ENCODE data around the gene TTC3.
"Not testable (repeated sequence)": the region's sequence is repeated elsewhere in the genome, so short reads cannot be mapped to it uniquely, and the experiment has no call there.

The TTC3 gene

GRCh38 chr21:37093977-37094376 lies 20.9 kb downstream of the TTC3 start:
- Mint-ChIP-seq H3K27me3 (no peaks in the 10 kb centered on the region), H3K4me3 (no peak overlapping the region), H3K27ac (no peak overlapping the region)

GRCh38 chr21:37095821-37096220 lies 22.8 kb downstream of the TTC3 start:
- no peaks in the 10 kb centered on the region for H3K4me1 Mint-ChIP-seq (ENCODE audit: low read depth)
- DNase-seq, result no peak
- H3K4me3 Mint-ChIP-seq, result no peak overlapping the region
- H3K27me3 Mint-ChIP-seq, result no peaks in the 10 kb centered on the region
- H3K27ac Mint-ChIP-seq, result no peak overlapping the region
- no peaks in the 10 kb centered on the region for H3K9me3 Mint-ChIP-seq
- peaks cover 80% of the 10 kb centered on the region for H3K36me3 Mint-ChIP-seq (ENCODE audit: low read depth)

More at GRCh38 chr21:37093977-37094376, 20.9 kb downstream of the TTC3 start:
- peaks cover 2% of the 10 kb centered on the region for H3K4me1 Mint-ChIP-seq (ENCODE audit: low read depth)
- H3K9me3 Mint-ChIP-seq, result no peaks in the 10 kb centered on the region
- H3K36me3 Mint-ChIP-seq (ENCODE audit: low read depth), result peaks cover 74% of the 10 kb centered on the region
- no peak for DNase-seq

- DNase-seq, result no peak
- H3K27me3 Mint-ChIP-seq, result no peaks in the 10 kb centered on the region
- no peaks in the 10 kb centered on the region for H3K4me1 Mint-ChIP-seq (ENCODE audit: low read depth)
- no peaks in the 10 kb centered on the region for H3K9me3 Mint-ChIP-seq
- H3K36me3 Mint-ChIP-seq (ENCODE audit: low read depth), result peaks cover 71% of the 10 kb centered on the region
- no peak overlapping the region for H3K27ac Mint-ChIP-seq
- no peak overlapping the region for H3K4me3 Mint-ChIP-seq
These were observed 25.7 kb downstream of the TTC3 start for GRCh38 chr21:37098751-37099150.

- Mint-ChIP-seq H3K36me3 (ENCODE audit: low read depth) (peaks cover 64% of the 10 kb centered on the region), H3K27ac (no peak overlapping the region), H3K9me3 (no peaks in the 10 kb centered on the region), H3K4me3 (no peak overlapping the region), H3K27me3 (no peaks in the 10 kb centered on the region), H3K4me1 (ENCODE audit: low read depth) (peaks cover 3% of the 10 kb centered on the region)
- no peak for DNase-seq
These were observed 27.3 kb downstream of the TTC3 start for GRCh38 chr21:37100316-37100715.

GRCh38 chr21:37101384-37101783 lies 28.3 kb downstream of the TTC3 start:
- Mint-ChIP-seq H3K4me1 (ENCODE audit: low read depth) (peaks cover 7% of the 10 kb centered on the region), H3K27me3 (no peaks in the 10 kb centered on the region), H3K27ac (no peak overlapping the region), H3K9me3 (no peaks in the 10 kb centered on the region), H3K4me3 (no peak overlapping the region), H3K36me3 (ENCODE audit: low read depth) (peaks cover 59% of the 10 kb centered on the region)
- no peak for DNase-seq

GRCh38 chr21:37102746-37103145 lies 29.7 kb downstream of the TTC3 start:
- peaks cover 57% of the 10 kb centered on the region for H3K36me3 Mint-ChIP-seq (ENCODE audit: low read depth)
- not testable (repeated sequence) for H3K4me1 Mint-ChIP-seq (ENCODE audit: low read depth); DNase-seq; H3K27me3 Mint-ChIP-seq; H3K4me3 Mint-ChIP-seq; H3K9me3 Mint-ChIP-seq; H3K27ac Mint-ChIP-seq

GRCh38 chr21:37106998-37107397 lies 33.9 kb downstream of the TTC3 start:
- peaks cover 7% of the 10 kb centered on the region for H3K4me1 Mint-ChIP-seq (ENCODE audit: low read depth)
- H3K36me3 Mint-ChIP-seq (ENCODE audit: low read depth), result peaks cover 57% of the 10 kb centered on the region
- H3K27ac Mint-ChIP-seq, result no peak overlapping the region
- peaks cover 6% of the 10 kb centered on the region for H3K9me3 Mint-ChIP-seq
- no peak for DNase-seq
- H3K4me3 Mint-ChIP-seq, result no peak overlapping the region
- H3K27me3 Mint-ChIP-seq, result no peaks in the 10 kb centered on the region

GRCh38 chr21:37111029-37111428 lies 38.0 kb downstream of the TTC3 start:
- H3K36me3 Mint-ChIP-seq (ENCODE audit: low read depth), result peaks cover 60% of the 10 kb centered on the region
- H3K4me3 Mint-ChIP-seq; H3K4me1 Mint-ChIP-seq (ENCODE audit: low read depth); H3K27ac Mint-ChIP-seq; H3K27me3 Mint-ChIP-seq; H3K9me3 Mint-ChIP-seq; DNase-seq: not testable (repeated sequence)

- Mint-ChIP-seq H3K36me3 (ENCODE audit: low read depth) (peaks cover 42% of the 10 kb centered on the region), H3K4me1 (ENCODE audit: low read depth) (peaks cover 25% of the 10 kb centered on the region)
- DNase-seq, H3K27me3 Mint-ChIP-seq, H3K27ac Mint-ChIP-seq, H3K4me3 Mint-ChIP-seq, H3K9me3 Mint-ChIP-seq: not testable (repeated sequence)
These were observed 41.2 kb downstream of the TTC3 start for GRCh38 chr21:37114301-37114700.

- not testable (repeated sequence) for H3K9me3 Mint-ChIP-seq, H3K27me3 Mint-ChIP-seq, H3K4me3 Mint-ChIP-seq, H3K27ac Mint-ChIP-seq, DNase-seq
- Mint-ChIP-seq H3K4me1 (ENCODE audit: low read depth) (peaks cover 41% of the 10 kb centered on the region), H3K36me3 (ENCODE audit: low read depth) (peaks cover 40% of the 10 kb centered on the region)
These were observed 43.4 kb downstream of the TTC3 start for GRCh38 chr21:37116459-37116858.

GRCh38 chr21:37117204-37117603 lies 44.1 kb downstream of the TTC3 start:
- peaks cover under 1% of the 10 kb centered on the region for H3K9me3 Mint-ChIP-seq
- H3K4me1 Mint-ChIP-seq (ENCODE audit: low read depth), result peaks cover 41% of the 10 kb centered on the region
- H3K27ac Mint-ChIP-seq, result no peak overlapping the region
- peaks cover 44% of the 10 kb centered on the region for H3K36me3 Mint-ChIP-seq (ENCODE audit: low read depth)
- H3K27me3 Mint-ChIP-seq, result no peaks in the 10 kb centered on the region
- DNase-seq, result no peak
- no peak overlapping the region for H3K4me3 Mint-ChIP-seq

GRCh38 chr21:37118187-37118826 lies 45.3 kb downstream of the TTC3 start:
- H3K27ac Mint-ChIP-seq, result peak overlapping the region; percentile 15
- no peak overlapping the region for H3K4me3 Mint-ChIP-seq
- peaks cover 42% of the 10 kb centered on the region for H3K4me1 Mint-ChIP-seq (ENCODE audit: low read depth)
- no peaks in the 10 kb centered on the region for H3K9me3 Mint-ChIP-seq
- DNase-seq, result no peak
- H3K36me3 Mint-ChIP-seq (ENCODE audit: low read depth), result peaks cover 54% of the 10 kb centered on the region
- H3K27me3 Mint-ChIP-seq, result no peaks in the 10 kb centered on the region

- Mint-ChIP-seq H3K9me3 (no peaks in the 10 kb centered on the region), H3K27ac (peak overlapping the region; percentile 90), H3K4me1 (ENCODE audit: low read depth) (peaks cover 42% of the 10 kb centered on the region), H3K4me3 (no peak overlapping the region), H3K27me3 (no peaks in the 10 kb centered on the region), H3K36me3 (ENCODE audit: low read depth) (peaks cover 60% of the 10 kb centered on the region)
- no peak for DNase-seq
These were observed 46.6 kb downstream of the TTC3 start for GRCh38 chr21:37119421-37120218.

GRCh38 chr21:37128076-37128475 lies 55.0 kb downstream of the TTC3 start:
- DNase-seq, result no peak
- Mint-ChIP-seq H3K27me3 (no peaks in the 10 kb centered on the region), H3K9me3 (no peaks in the 10 kb centered on the region), H3K27ac (no peak overlapping the region), H3K4me3 (no peak overlapping the region), H3K4me1 (ENCODE audit: low read depth) (no peaks in the 10 kb centered on the region), H3K36me3 (ENCODE audit: low read depth) (peaks cover 83% of the 10 kb centered on the region)

- Mint-ChIP-seq H3K36me3 (ENCODE audit: low read depth) (peaks cover 87% of the 10 kb centered on the region), H3K27ac (no peak overlapping the region), H3K4me1 (ENCODE audit: low read depth) (peaks cover 10% of the 10 kb centered on the region), H3K9me3 (no peaks in the 10 kb centered on the region), H3K4me3 (no peak overlapping the region), H3K27me3 (no peaks in the 10 kb centered on the region)
- no peak for DNase-seq
These were observed 57.9 kb downstream of the TTC3 start for GRCh38 chr21:37130971-37131370.
